Lower leg skin (tissue), 3 donors: Measurements from ENCODE around the gene SEC24D.
"Not testable (repeated sequence)": the region's sequence is repeated elsewhere in the genome, so short reads cannot be mapped to it uniquely, and the experiment has no call there.

ENCODE experiments used
- CTCF ChIP-seq, 3 donors: fragments of 450-650 bp; IDR thresholded peaks; one replicate each; pipeline ENCODE4 v1.5.1; 2016; ENCODE audit warnings: antibody characterized with exemption in 3 of 3, mild to moderate bottlenecking in 3 of 3, moderate library complexity in 2 of 3
- POLR2A ChIP-seq, 2 donors: fragments of 450-650 bp; IDR thresholded peaks; one replicate each; pipeline ENCODE4 v1.6.1; 2016 to 2017; ENCODE audit warnings: antibody characterized with exemption in 2 of 2, mild to moderate bottlenecking in 1 of 2, moderate library complexity in 1 of 2

DNA sequence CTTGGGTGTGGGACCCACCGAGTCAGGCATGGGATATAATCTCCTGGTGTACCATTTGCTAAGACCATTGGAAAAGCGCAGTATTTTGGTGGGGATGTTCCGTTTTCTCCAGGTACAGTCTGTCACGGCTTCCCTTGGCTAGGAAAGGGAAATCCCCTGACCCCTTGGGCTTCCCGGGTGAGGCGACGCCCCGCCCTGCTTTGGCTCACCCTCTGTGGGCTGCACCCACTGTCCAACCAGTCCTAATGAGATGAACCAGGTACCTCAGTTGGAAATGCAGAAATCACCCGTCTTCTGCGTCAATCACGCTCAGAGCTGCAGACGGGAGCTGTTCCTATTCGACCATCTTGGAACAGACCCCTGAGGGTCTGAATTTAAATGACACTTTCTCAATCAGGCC lies 53.0 kb downstream of the SEC24D start:
- TF ChIP-seq CTCF, POLR2A (IDR thresholded peaks at IDR 0.05): not testable (repeated sequence)
